Stomach (tissue), 9 donors: Measurements from ENCODE around the gene DDR1. TPM values are rescaled to one million over a fixed set of nuclear protein-coding genes. Genes with fewer than 3 reads are reported as not detected.

Source experiments
- DNase-seq, 2 donors: peaks; one replicate each; pipeline versions ENCODE4 v3.0.0 to v3.0.0-alpha.2; 2013 to 2019
- H3K27ac ChIP-seq, 5 donors: fragments of 200-600 bp in 4 of 5; sonication (generic) in 4 of 5; one replicate each; pipeline ENCODE4 v1.5.1; 2013 to 2019; ENCODE audit warnings: mild to moderate bottlenecking in 1 of 5, moderate library complexity in 1 of 5
- H3K27me3 ChIP-seq, 3 donors: fragments of 200-600 bp; sonication (generic); one replicate each; pipeline ENCODE4 v1.5.1; 2017 to 2019; ENCODE audit warnings: mixed run types in 1 of 3
- H3K36me3 ChIP-seq, 4 donors: fragments of 200-600 bp; sonication (generic); 1 replicate in 3 of 4; 2 replicates in 1 of 4; pipeline ENCODE4 v1.5.1; 2016 to 2019
- H3K4me1 ChIP-seq, 4 donors: fragments of 200-600 bp; sonication (generic); one replicate each; pipeline ENCODE4 v1.5.1; 2016 to 2019
- H3K4me3 ChIP-seq, 4 donors: fragments of 200-600 bp; sonication (generic) in 3 of 4; one replicate each; pipeline ENCODE4 v1.5.1; 2016 to 2019; ENCODE audit warnings: mild to moderate bottlenecking in 1 of 4
- H3K9me3 ChIP-seq, 4 donors: fragments of 200-600 bp; sonication (generic); one replicate each; pipeline ENCODE4 v1.5.1; 2016 to 2019
- CTCF ChIP-seq, 7 experiments: fragments of 450-650 bp in 4 of 7; fragments of 200-600 bp in 3 of 7; sonication (generic) in 3 of 7; IDR thresholded peaks; one replicate each; pipeline ENCODE4 v1.5.1; 2016 to 2019; ENCODE audit warnings: antibody characterized with exemption in 7 of 7, control low read depth in 2 of 7, mild to moderate bottlenecking in 1 of 7
- EP300 ChIP-seq: sonication (generic); formaldehyde crosslinking; IDR thresholded peaks from one replicate; pipeline ENCODE4 v1.6.1; 2017; ENCODE audit warnings: antibody characterized with exemption
- POLR2A ChIP-seq, 4 donors: fragments of 450-650 bp; IDR thresholded peaks; one replicate each; pipeline ENCODE4 v1.6.1; 2016; ENCODE audit warnings: antibody characterized with exemption in 4 of 4, control low read depth in 2 of 4, mild to moderate bottlenecking in 1 of 4, moderate library complexity in 1 of 4
- POLR2AphosphoS5 ChIP-seq, 3 donors: sonication (generic); formaldehyde crosslinking; IDR thresholded peaks; one replicate each; pipeline ENCODE4 v1.6.1; 2016; ENCODE audit warnings: antibody characterized with exemption in 3 of 3
- WGBS, 5 donors: extraction: QIAGEN DNeasy Blood & Tissue Kit in 3 of 5; methylation state at CpG; one replicate each; pipeline versions ENCODE4 v1.1.5 to v1.1.7; 2013 to 2018; 5-methylcytosine and 5-hydroxymethylcytosine counted together
- intact Hi-C: fragments of 100-400 bp; cut with DNase I; formaldehyde crosslinking; loops from one replicate; pipeline ENCODE4 v1.15.1; 2023; ENCODE audit warnings: low total_unique reads
- polyA plus RNA-seq, 3 donors: library from polyadenylated mRNA; stranded (reverse); fragments of 200-250 nt; gene quantifications; one replicate each; pipeline ENCODE4 v1.2.3, GENCODE V29; 2013
- total RNA-seq, 5 donors: library from RNA; depleted of rRNA; stranded (reverse); fragments of >200 nt; gene quantifications; one replicate each; pipeline versions ENCODE4 v1.1.0 to v1.2.3, GENCODE V29; 2014 to 2016
- donor health status: healthy with polysubstance abuse.
- donor health status: Bipolar disorder and iron deficiency.
- donor health status: healthy.

The DDR1 gene
- total and polyA plus RNA-seq, 8 donors, result 17.6 to 144 (median 82.4) TPM

GRCh38 chr6:30844118-30844535 lies 40.2 kb upstream of the DDR1 start:
- Histone ChIP-seq H3K4me3 (no peak overlapping the region), H3K36me3 (no peaks in the 10 kb centered on the region), H3K27ac (peak overlapping the region in 2 of 5 donors; percentile 5 to 9), H3K27me3 (no peaks in the 10 kb centered on the region), H3K9me3 (no peaks in the 10 kb centered on the region), H3K4me1 (peaks cover 42 to 55% (median 50%) of the 10 kb centered on the region in 4 donors)
- no peak for TF ChIP-seq POLR2AphosphoS5 (IDR thresholded peaks at IDR 0.05)
- no peak for TF ChIP-seq EP300
- TF ChIP-seq POLR2A (IDR thresholded peaks at IDR 0.05), result no peak
- no peak for TF ChIP-seq CTCF (IDR thresholded peaks at IDR 0.05)
- 45 to 86% (median 81%) methylated on average over 3 of the region's 3 CpGs for WGBS, 5 donors
- no peak for DNase-seq
- intact Hi-C loops, result no loop called here

- no peaks in the 10 kb centered on the region for H3K9me3 ChIP-seq
- intact Hi-C loops, result no loop called here
- no peak for TF ChIP-seq CTCF (IDR thresholded peaks at IDR 0.05)
- no peak for TF ChIP-seq POLR2A (IDR thresholded peaks at IDR 0.05)
- no peak for TF ChIP-seq POLR2AphosphoS5 (IDR thresholded peaks at IDR 0.05)
- H3K27ac ChIP-seq, result no peak overlapping the region
- peaks cover 39 to 52% (median 44%) of the 10 kb centered on the region in 4 donors for H3K4me1 ChIP-seq
- DNase-seq, result no peak
- no peaks in the 10 kb centered on the region for H3K27me3 ChIP-seq
- WGBS, 5 donors, result 64 to 87% (median 84%) methylated on average over 8 of the region's 8 CpGs
- H3K4me3 ChIP-seq, result no peak overlapping the region
- H3K36me3 ChIP-seq, result no peaks in the 10 kb centered on the region
Observed at GRCh38 chr6:30845183-30845582, 39.1 kb upstream of the DDR1 start.

- H3K36me3 ChIP-seq, result no peaks in the 10 kb centered on the region
- no peaks in the 10 kb centered on the region for H3K27me3 ChIP-seq
- TF ChIP-seq CTCF (IDR thresholded peaks at IDR 0.05) (no peak), POLR2AphosphoS5 (IDR thresholded peaks at IDR 0.05) (no peak), EP300 (no peak), POLR2A (IDR thresholded peaks at IDR 0.05) (no peak)
- H3K4me3 ChIP-seq, result no peak overlapping the region
- H3K9me3 ChIP-seq, result peaks cover 0 to 8% (median 4%) of the 10 kb centered on the region in 4 donors
- H3K27ac ChIP-seq, result no peak overlapping the region
- peaks cover 18 to 29% (median 22%) of the 10 kb centered on the region in 4 donors for H3K4me1 ChIP-seq
- no peak for DNase-seq
- intact Hi-C loops, result no loop called here
- 67 to 77% (median 73%) methylated on average over 11 of the region's 11 CpGs for WGBS, 5 donors
Observed at GRCh38 chr6:30847421-30847970, 36.8 kb upstream of the DDR1 start.

GRCh38 chr6:30847971-30848436 lies 36.3 kb upstream of the DDR1 start:
- Histone ChIP-seq H3K4me1 (peaks cover 14 to 24% (median 17%) of the 10 kb centered on the region in 4 donors), H3K36me3 (no peaks in the 10 kb centered on the region), H3K27me3 (no peaks in the 10 kb centered on the region), H3K27ac (no peak overlapping the region), H3K9me3 (peaks cover 0 to 8% (median 4%) of the 10 kb centered on the region in 4 donors), H3K4me3 (no peak overlapping the region)
- 71 to 88% (median 80%) methylated on average over 9 of the region's 9 CpGs for WGBS, 5 donors
- intact Hi-C loops, result no loop called here
- no peak for TF ChIP-seq CTCF (IDR thresholded peaks at IDR 0.05)
- TF ChIP-seq EP300, result no peak
- no peak for TF ChIP-seq POLR2A (IDR thresholded peaks at IDR 0.05)
- TF ChIP-seq POLR2AphosphoS5 (IDR thresholded peaks at IDR 0.05), result no peak
- no peak for DNase-seq
